Heart left ventricle (tissue), 16 donors: Measurements from ENCODE around the gene PCAT7. TPM values are rescaled to one million over a fixed set of nuclear protein-coding genes. Genes with fewer than 3 reads are reported as not detected.

Source experiments
- ATAC-seq, 4 donors: fragments of 200-7000 bp; cut with Tn5 transposase; one replicate each; pipeline ENCODE4 v1.9.1; 2020 to 2022; ENCODE audit warnings: moderate library complexity in 4 of 4, mild to moderate bottlenecking in 3 of 4, moderate number of reproducible peaks in 1 of 4
- DNase-seq, 5 donors: peaks; one replicate each; pipeline ENCODE4 v3.0.0-alpha.2; 2020
- H3K27ac ChIP-seq, 12 donors: fragments of 200-600 bp; sonication (generic) in 4 of 12; one replicate each; pipeline versions ENCODE4 v1.5.0 to v1.8.0; 2016 to 2022; ENCODE audit warnings: mild to moderate bottlenecking in 2 of 12
- H3K27me3 ChIP-seq, 9 donors: fragments of 200-600 bp; sonication (generic) in 2 of 9; one replicate each; pipeline versions ENCODE4 v1.5.1 to v1.8.0; 2016 to 2022; ENCODE audit warnings: mild to moderate bottlenecking in 3 of 9
- H3K36me3 ChIP-seq, 9 donors: fragments of 200-600 bp; sonication (generic) in 2 of 9; one replicate each; pipeline versions ENCODE4 v1.5.0 to v1.8.0; 2018 to 2022; ENCODE audit warnings: mild to moderate bottlenecking in 2 of 9
- H3K4me1 ChIP-seq, 12 donors: fragments of 200-600 bp; sonication (generic) in 4 of 12; one replicate each; pipeline versions ENCODE4 v1.5.0 to v1.8.0; 2016 to 2022; ENCODE audit warnings: mild to moderate bottlenecking in 3 of 12
- H3K4me3 ChIP-seq, 12 donors: fragments of 200-600 bp; sonication (generic) in 4 of 12; one replicate each; pipeline versions ENCODE4 v1.5.0 to v1.8.0; 2017 to 2022; ENCODE audit warnings: mild to moderate bottlenecking in 9 of 12, moderate library complexity in 4 of 12
- H3K9me3 ChIP-seq, 12 donors: fragments of 200-600 bp; sonication (generic) in 4 of 12; one replicate each; pipeline versions ENCODE4 v1.5.0 to v1.8.0; 2016 to 2022; ENCODE audit warnings: mild to moderate bottlenecking in 1 of 12
- POLR2A ChIP-seq, 2 donors: fragments of 450-650 bp; IDR thresholded peaks; one replicate each; pipeline ENCODE4 v1.6.1; 2017; ENCODE audit warnings: antibody characterized with exemption in 2 of 2, mild to moderate bottlenecking in 2 of 2, moderate library complexity in 2 of 2
- WGBS, 4 donors: extraction: QIAGEN DNeasy Blood & Tissue Kit in 2 of 4; methylation state at CpG; one replicate each; pipeline versions ENCODE4 v1.1.5 to v1.1.7; 2013 to 2018; 5-methylcytosine and 5-hydroxymethylcytosine counted together
- intact Hi-C, 10 donors: fragments of 100-400 bp; cut with DNase I; formaldehyde crosslinking; loops; one replicate each; pipeline versions ENCODE4 v1.11.1 to v1.14.2; 2022
- polyA plus RNA-seq, 2 donors: library from polyadenylated mRNA; stranded (reverse); fragments of 200-250 nt; gene quantifications; one replicate each; pipeline ENCODE4 v1.2.3, GENCODE V29; 2013
- total RNA-seq, 9 donors: library from RNA; depleted of rRNA in 2 of 9; stranded (reverse); fragments of >200 nt in 2 of 9; fragmentation: NEBNext Ultra II Directional in 3 of 9; extraction: Animal tissue kit (Norgen Biotek cat#: 25700) in 3 of 9; gene quantifications; one replicate each; pipeline versions ENCODE4 v1.1.0 to v1.2.4, GENCODE V29; 2016 to 2023
- TF ChIP-seq, protein P1 (sequence below), 12 donors: fragments of 200-600 bp; sonication (generic) in 4 of 12; IDR thresholded peaks; one replicate each; pipeline versions ENCODE4 v1.5.0 to v1.8.0; 2018 to 2022; ENCODE audit warnings: antibody characterized with exemption in 12 of 12, mild to moderate bottlenecking in 5 of 12
- donor health status: ischemic (EF 13 %, LVEDD 7.1; RV severe dilation, severe dysfunction).
- donor health status: healthy with polysubstance abuse.
- donor health status: DM: no; HTN: yes; CAD: no.
- donor health status: DM: no; HTN: no; CAD: no.
- donor health status: ischemic (EF 25% LVEDD 6.9; RV normal size, moderate dysfunction).
- donor health status: ischemic (EF 25% LVEDD 5.7; RV mildly dilated, moderate dysfunction).
- donor health status: healthy.
- donor health status: DM: yes; HTN: yes; CAD: no.
- donor health status: ischemic (EF 35%, LVEDD 5.7; RV mildly dilated, moderate dysfunction).
- donor health status: nonischemic (EF 11% LVEDD 7.7; RV severe dilation, severe dysfunction).
- donor health status: DM: yes; HTN: yes; CAD: no.
- donor health status: PGD.
- donor health status: ischemic (EF 29% LVEDD 5.4; RV normal size, mild dysfunction).
- donor health status: nonischemic (EF 23%, LVEDD 6.1; RV moderate dilation, normal function).

The PCAT7 gene
- total and polyA plus RNA-seq, 11 donors, result not detected

DNA sequence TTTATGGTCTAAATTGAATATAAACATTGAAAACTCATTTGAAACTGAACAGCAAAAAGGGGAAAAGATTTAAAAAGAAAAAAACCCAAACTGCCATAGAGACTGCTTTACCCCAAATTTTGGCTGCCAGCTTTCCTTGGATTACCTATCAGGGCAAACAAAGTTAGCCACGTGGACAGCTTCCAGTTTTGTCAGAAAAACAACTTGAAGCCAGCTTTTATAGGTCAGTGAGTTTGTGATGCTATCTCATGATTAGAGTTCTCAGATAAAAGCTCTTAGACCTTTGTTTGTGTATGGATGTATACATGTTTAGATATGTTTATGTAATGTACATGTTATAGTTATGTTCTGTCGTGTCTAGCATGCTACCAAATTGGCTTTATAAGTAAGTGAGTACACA, 22.7 kb downstream of the PCAT7 start:
- Histone ChIP-seq H3K36me3 (no peaks in the 10 kb centered on the region), H3K27ac (no peak overlapping the region), H3K27me3 (peaks cover 0 to 4% (median 0%) of the 10 kb centered on the region in 9 donors), H3K9me3 (no peaks in the 10 kb centered on the region), H3K4me3 (no peak overlapping the region), H3K4me1 (no peaks in the 10 kb centered on the region)
- intact Hi-C loops, result no loop called here
- ATAC-seq (no peak), DNase-seq (no peak)
- 42 to 48% (median 47%) methylated on average over 2 of the region's 2 CpGs for WGBS, 4 donors
- TF ChIP-seq POLR2A (IDR thresholded peaks at IDR 0.05), result no peak
- TF ChIP-seq, protein P1, sequence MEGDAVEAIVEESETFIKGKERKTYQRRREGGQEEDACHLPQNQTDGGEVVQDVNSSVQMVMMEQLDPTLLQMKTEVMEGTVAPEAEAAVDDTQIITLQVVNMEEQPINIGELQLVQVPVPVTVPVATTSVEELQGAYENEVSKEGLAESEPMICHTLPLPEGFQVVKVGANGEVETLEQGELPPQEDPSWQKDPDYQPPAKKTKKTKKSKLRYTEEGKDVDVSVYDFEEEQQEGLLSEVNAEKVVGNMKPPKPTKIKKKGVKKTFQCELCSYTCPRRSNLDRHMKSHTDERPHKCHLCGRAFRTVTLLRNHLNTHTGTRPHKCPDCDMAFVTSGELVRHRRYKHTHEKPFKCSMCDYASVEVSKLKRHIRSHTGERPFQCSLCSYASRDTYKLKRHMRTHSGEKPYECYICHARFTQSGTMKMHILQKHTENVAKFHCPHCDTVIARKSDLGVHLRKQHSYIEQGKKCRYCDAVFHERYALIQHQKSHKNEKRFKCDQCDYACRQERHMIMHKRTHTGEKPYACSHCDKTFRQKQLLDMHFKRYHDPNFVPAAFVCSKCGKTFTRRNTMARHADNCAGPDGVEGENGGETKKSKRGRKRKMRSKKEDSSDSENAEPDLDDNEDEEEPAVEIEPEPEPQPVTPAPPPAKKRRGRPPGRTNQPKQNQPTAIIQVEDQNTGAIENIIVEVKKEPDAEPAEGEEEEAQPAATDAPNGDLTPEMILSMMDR (IDR thresholded peaks at IDR 0.05), result no peak

DNA sequence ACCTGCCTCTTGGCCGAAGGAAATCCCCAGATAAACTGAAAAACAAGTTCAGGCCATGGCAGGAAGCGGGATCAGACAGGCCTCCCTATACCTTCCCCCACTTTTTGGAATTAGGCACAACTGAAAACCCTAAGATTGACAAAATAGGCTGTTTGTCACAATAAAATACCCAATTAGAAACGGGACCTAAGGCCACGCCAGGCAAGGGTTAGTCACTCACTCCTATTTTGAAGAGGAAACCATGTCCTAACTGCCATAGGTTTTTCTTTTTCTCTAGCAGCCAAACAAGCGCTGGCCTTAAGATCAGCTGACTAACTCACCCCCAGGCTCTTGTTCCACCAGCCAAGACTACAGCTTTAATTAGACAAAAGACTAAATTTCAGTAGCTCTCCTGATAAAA, 26.8 kb downstream of the PCAT7 start:
- no peak for TF ChIP-seq POLR2A (IDR thresholded peaks at IDR 0.05)
- TF ChIP-seq, protein P1 (IDR thresholded peaks at IDR 0.05), result no peak
- H3K27me3 ChIP-seq, result no peaks in the 10 kb centered on the region
- intact Hi-C loops, result loop anchor here in 1 of 10 donors (10.0 kb wide), 1 partner anchor 57 kb away; no protein-coding TSS in a partner anchor
- WGBS, 4 donors, result 87 to 93% (median 92%) methylated on average over 5 of the region's 5 CpGs
- no peaks in the 10 kb centered on the region for H3K9me3 ChIP-seq
- DNase-seq (no peak), ATAC-seq (no peak)
- no peak overlapping the region for H3K27ac ChIP-seq
- H3K4me3 ChIP-seq, result no peak overlapping the region
- H3K36me3 ChIP-seq, result no peaks in the 10 kb centered on the region
- no peaks in the 10 kb centered on the region for H3K4me1 ChIP-seq

DNA sequence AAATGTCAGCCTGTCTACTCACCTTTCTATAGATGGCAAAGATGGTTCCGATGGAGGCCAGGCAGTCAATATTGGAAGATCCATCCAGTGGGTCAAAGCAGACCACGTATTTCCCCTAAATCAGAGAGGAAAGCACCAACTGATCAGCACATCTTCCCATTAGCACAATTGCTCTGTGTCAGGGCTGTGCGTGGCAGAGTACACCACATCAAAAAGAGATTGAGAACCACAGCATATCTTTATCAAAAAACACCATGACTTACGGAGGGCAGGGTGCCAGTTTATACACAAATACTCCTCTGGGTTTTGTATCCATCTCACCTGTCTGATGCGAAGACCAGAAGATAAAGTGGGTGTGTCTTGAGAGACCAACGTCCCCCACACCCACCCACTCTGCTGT, 29.7 kb downstream of the PCAT7 start:
- Histone ChIP-seq H3K4me1 (no peaks in the 10 kb centered on the region), H3K4me3 (no peak overlapping the region), H3K9me3 (no peaks in the 10 kb centered on the region), H3K27me3 (peaks cover 0 to 14% (median 0%) of the 10 kb centered on the region in 9 donors), H3K36me3 (no peaks in the 10 kb centered on the region), H3K27ac (no peak overlapping the region)
- TF ChIP-seq, protein P1 (IDR thresholded peaks at IDR 0.05), result no peak
- no peak for TF ChIP-seq POLR2A (IDR thresholded peaks at IDR 0.05)
- intact Hi-C loops, result loop anchor here in 1 of 10 donors (10.0 kb wide), 1 partner anchor 60 kb away; no protein-coding TSS in a partner anchor
- ATAC-seq (no peak), DNase-seq (no peak)
- 79 to 87% (median 85%) methylated on average over 6 of the region's 6 CpGs for WGBS, 4 donors

DNA sequence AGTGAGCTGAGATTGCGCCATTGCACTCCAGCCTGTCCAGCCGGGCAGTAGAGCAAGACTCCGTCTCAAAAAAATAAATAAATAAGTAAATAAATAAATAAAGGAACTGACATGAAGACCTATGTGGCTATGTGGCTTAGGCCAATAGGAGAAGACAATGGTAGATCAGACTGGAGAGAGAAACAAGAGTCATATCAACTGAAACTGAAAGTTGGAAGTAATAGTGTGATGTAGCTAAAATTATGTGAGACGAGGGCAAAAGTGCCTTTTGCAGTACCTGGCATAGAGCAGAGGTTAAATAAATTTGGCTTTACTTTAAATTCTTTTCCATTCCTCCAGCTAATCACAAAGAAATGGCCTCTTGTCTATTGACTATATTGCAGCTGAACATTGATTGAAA, 31.4 kb downstream of the PCAT7 start:
- Histone ChIP-seq H3K4me3 (peak overlapping the region in 1 of 12 donors; percentile 20), H3K9me3 (no peaks in the 10 kb centered on the region), H3K36me3 (no peaks in the 10 kb centered on the region), H3K27ac (no peak overlapping the region), H3K4me1 (no peaks in the 10 kb centered on the region), H3K27me3 (peaks cover 0 to 14% (median 0%) of the 10 kb centered on the region in 9 donors)
- TF ChIP-seq POLR2A (IDR thresholded peaks at IDR 0.05), result no peak
- TF ChIP-seq, protein P1 (IDR thresholded peaks at IDR 0.05), result no peak
- ATAC-seq (no peak), DNase-seq (no peak)
- intact Hi-C loops, result loop anchor here in 1 of 10 donors (10.0 kb wide), 1 partner anchor 62 kb away; no protein-coding TSS in a partner anchor
- 78 to 86% (median 85%) methylated on average over 4 of the region's 4 CpGs for WGBS, 4 donors
